ENCODE data around the gene FAM110C. TPM values are rescaled to one million over a fixed set of nuclear protein-coding genes. Genes with fewer than 3 reads are reported as not detected.
"Not testable (repeated sequence)": the region's sequence is repeated elsewhere in the genome, so short reads cannot be mapped to it uniquely, and the experiment has no call there.

The FAM110C gene
- total RNA-seq, 1 donor from 2014 or later: 21.8 TPM

- peak; percentile 59 for DNase-seq (ENCODE audit: low spot score)
Measured at GRCh38 chr2:44748-45341, 1.5 kb downstream of the FAM110C start.

DNA sequence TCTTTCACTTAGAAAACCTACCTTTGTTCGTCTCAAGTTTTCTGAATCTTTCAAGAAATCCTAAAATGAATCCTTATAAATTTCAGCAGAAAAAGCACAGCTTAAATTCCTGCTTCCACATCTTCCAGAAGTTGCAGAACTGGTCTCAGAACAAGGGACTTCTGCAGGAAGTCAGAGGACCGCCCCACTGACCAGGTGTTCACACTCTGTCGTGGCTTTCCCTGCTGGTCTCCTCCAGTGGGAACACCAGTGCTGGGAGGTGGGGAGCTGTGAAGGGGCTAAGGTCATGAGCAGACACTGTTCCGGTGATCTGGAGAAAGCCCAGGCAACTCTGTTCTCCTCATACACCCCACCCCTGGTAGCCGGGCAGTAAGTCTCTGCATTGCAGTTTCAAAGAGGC lies 3.5 kb downstream of the FAM110C start:
- DNase-seq (ENCODE audit: low spot score): no peak

GRCh38 chr2:40465-40864 lies 5.8 kb downstream of the FAM110C start:
- DNase-seq (ENCODE audit: low spot score): no peak

DNA sequence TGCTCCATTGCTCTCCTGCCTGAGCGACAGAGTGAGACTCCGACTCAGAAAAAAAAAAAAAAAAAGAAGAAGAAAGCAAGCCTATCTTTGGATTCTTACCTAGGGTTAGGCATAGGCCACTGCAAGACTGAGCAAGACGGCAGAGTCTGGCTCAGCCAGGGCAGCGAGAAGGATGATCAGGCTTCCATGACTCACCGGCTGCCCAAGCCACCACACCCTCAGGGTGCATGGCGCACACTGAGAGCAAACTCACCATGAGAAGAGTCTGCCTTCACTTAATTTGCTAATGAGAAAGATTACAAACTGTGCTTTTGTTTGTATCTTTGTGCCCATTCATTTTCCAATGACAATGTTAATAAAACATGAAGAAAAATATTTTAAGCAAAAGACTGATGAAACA lies 8.2 kb downstream of the FAM110C start:
- peak; percentile 63 for DNase-seq (ENCODE audit: low spot score)

DNA sequence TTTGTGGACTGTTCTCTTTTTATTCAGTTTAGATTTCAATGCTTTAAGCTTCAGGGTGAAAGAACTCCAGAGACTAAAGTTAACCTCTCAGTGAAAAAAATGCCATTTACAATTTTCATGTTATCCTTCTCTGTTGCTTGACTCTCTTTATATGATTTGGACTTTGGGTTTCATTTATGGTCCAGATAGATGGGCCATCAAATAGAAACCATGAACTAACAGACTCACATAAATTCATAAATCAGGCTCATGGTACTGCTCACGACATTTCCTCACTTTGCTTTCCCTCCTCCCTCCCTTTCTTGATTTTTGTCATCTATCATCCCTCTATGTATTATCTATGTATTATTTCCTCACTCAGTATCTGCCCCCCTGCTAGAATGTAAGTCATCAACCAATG lies 10.0 kb downstream of the FAM110C start:
- DNase-seq (ENCODE audit: low spot score): no peak

- DNase-seq (ENCODE audit: low spot score): peak; percentile 90
Measured at GRCh38 chr2:35852-36251, 10.5 kb downstream of the FAM110C start.

DNA sequence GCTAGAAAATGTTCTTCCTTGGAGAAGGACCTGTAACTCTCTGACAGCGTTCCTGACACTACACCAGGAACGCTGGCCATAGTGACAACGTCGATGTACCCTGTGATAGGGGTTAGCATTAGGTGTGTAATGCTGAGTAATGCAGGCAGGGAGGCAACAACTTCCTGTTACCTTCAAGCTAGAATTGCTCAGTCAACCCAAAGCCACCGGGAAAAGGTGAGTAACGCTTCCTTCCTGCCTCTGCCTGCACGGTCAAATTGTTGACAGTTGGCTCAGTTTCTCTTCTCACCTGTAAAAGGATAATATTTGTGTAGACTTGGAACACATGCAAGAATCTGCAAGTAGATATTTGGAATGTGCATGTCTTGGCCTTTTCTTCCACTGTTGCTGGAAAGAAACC lies 12.7 kb downstream of the FAM110C start:
- peak; percentile 78 for DNase-seq (ENCODE audit: low spot score)

GRCh38 chr2:32068-32467 lies 14.2 kb downstream of the FAM110C start:
- DNase-seq (ENCODE audit: low spot score): no peak

- no peak for DNase-seq (ENCODE audit: low spot score)
Measured at GRCh38 chr2:29253-29652, 17.1 kb downstream of the FAM110C start.

GRCh38 chr2:28406-28975 lies 17.8 kb downstream of the FAM110C start:
- DNase-seq (ENCODE audit: low spot score): no peak

- no peak for DNase-seq (ENCODE audit: low spot score)
Measured at GRCh38 chr2:26891-27290, 19.4 kb downstream of the FAM110C start.

DNA sequence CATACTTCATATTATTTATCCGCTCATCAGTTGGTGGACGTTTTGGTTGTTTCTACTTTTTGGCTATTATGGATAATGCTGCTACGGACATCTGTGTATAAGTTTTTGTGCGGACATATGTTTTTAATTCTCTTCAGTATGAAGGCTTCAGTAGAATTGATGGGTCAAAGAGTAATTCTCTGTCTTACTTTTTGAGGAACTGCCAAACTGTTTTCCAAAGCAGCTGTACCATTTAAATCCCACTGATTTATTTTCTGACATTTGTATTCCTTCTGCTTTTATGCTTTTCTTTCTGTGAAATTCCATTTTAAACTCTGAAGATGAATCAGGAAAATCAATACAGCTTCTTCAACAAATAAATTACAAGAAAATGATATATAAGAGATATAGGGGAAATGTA lies 20.8 kb downstream of the FAM110C start:
- no peak for DNase-seq (ENCODE audit: low spot score)

DNA sequence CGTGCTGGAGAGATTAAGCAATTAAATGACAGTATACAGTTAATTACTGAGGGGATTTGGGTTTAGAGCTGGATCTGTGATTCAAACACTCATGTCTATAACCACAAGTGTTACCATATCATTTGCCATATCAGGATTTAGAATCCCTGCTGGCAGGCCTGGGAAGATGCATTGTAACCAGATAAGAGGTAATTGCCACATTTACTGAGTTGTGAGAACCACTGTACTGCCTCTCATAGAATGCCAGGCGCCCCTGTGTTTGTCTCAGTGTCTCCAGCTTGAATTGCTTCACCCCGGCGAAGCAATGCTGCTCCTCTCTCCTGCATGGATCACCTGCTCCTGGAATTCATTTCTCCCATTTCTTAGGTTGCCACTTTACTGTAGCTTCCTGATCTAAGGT lies 21.7 kb downstream of the FAM110C start:
- DNase-seq (ENCODE audit: low spot score): not testable (repeated sequence)

GRCh38 chr2:24107-24506 lies 22.2 kb downstream of the FAM110C start:
- no peak for DNase-seq (ENCODE audit: low spot score)

DNA sequence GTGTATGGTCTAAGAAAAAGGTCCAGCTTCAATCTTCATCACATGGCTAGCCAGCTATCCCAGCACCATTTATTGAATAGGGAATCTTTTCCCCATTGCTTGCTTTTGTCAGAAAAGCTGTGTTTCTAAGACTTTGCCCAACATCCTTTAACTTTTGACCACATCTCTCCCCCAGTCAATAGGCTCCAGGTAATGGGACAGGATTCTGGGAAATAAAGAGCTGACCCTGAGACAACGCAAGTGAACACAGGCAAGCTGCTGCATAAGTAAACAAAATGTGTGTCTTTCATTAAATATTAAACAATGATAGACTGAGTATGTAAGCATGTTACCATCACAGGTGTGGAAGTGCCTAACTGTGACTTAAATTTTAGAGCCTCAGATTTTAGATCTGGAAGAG lies 23.0 kb downstream of the FAM110C start:
- DNase-seq (ENCODE audit: low spot score): no peak

DNA sequence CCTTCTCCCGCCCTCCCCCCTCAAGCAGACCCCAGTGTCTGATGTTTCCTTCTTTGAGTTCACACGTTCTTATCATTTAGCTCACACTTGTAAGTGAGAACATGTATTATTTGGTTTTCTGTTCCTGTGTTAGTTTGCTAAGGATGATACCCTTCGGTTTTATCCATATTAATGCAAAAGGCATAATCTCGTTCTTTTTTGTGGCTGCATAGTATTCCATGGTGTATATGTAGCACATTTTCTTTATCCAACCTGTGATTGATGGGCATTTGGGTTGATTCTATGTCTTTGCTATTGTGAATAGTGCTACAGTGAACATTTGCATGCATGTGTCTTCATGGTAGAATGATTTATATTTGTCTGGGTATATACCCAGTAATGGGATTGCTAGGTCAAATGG lies 24.1 kb downstream of the FAM110C start:
- DNase-seq (ENCODE audit: low spot score): not testable (repeated sequence)

DNA sequence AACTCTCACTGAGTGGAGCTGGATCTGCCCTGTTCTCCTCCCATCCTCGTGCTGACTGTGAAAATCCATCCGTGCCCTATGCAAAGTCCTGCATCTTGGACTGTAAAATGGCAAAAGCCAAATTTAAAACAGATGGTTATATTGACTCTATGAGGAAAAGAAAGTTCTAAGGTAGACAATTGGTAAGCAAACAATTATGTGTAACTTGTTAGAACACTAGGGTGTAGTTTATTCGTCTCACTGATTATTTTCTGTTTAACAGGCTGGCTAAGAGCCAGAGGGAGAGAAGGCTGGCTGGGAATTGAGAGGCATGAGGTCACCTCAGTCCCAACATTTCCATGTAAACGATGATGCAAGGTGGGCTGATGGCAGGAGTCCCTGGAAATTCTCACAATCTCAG lies 26.0 kb downstream of the FAM110C start:
- DNase-seq (ENCODE audit: low spot score): not testable (repeated sequence)

DNA sequence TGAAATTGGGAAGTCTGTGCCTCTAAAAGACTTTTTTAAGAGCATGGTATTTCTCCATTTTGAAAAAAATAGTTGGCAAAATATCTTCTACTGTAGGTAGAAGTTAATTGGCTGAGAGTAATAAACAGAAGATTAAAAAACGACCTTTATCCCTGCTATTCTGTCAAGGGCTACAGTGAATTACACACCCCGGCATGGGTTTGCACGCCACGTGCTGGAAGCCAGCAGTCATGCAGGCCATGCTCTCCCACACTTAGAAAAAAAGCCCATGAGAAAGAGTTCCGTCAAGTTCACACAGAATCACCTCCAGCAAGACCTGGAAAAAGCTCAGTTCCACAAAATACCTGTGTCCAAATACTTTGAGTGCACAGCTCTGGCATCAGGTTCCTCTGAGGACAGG lies 26.8 kb downstream of the FAM110C start:
- no peak for DNase-seq (ENCODE audit: low spot score)

DNA sequence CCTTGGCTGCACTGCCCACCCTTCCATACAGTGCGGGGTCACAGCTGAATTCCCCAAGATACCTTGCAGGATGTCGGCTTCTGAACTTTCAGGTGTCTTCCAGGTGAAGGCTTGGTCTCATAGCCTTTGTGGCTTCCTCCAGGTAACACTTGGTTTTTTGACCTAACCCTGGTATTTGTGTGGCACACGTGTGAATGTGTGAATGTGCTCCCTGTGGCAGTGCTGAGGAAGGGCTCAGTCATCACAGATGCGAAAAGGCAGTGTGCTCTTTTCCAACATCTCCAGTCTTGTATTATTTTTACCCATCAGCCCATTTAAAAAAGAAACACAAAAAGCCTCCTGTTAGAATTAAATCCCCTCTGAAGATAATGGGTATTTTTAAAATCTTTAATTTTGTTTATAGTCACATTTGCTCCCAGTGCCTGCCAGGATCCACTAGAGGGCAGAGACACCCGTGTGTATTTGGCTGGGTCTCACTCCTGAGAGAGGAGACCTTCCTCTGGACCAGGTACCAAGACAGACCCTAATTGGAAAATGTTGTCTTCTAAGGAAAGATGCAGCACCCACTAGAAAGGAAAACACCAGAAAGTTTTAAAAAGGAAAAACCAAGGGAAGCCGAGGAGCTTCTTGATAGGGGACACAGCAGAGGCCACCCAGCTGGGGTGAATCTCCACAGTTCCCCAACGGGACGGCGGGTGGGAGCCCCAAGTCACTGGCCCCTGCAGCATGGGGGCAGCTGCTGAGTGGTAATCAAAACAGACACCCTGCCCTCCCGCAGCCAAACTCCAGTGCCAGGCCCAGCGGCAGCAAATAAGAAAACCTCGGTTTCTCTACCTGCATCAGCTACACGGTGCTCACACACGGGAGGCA lies 27.7 kb downstream of the FAM110C start:
- DNase-seq (ENCODE audit: low spot score): no peak

DNA sequence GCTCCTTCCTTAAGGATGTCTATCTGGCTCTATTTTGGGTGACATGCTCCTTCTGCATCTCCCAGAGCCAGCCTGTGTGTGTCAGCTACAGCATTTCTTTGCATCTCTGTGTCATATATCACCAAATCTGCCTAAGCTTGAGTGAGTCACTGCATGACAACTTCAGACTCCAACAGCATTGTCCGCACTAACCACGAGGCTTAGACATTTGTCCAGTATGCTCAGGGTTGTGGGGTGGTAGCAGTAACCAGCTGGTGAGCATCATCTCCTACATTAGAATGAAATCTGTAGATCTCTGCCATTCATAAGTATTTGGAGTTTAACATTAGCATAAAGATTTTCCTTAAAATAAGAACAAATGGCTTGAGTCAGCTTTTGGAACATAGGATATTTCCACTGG lies 30.4 kb downstream of the FAM110C start:
- not testable (repeated sequence) for DNase-seq (ENCODE audit: low spot score)

- no peak for DNase-seq (ENCODE audit: low spot score)
Measured at GRCh38 chr2:11248-11941, 34.9 kb downstream of the FAM110C start.

GRCh38 chr2:10222-10875 lies 36.0 kb downstream of the FAM110C start:
- DNase-seq (ENCODE audit: low spot score): no peak

Data from ureter (tissue), 1 donor.